Mesendoderm (in vitro differentiated cells): ENCODE results near the gene UTS2R.

Source experiments
- DNase-seq: peaks from one replicate; pipeline ENCODE4 v3.0.0; 2013
- H2AK5ac ChIP-seq: 2 replicates; pipeline ENCODE4 v1.6.1; 2013; ENCODE audit warnings: low read length, inconsistent platforms
- H2BK120ac ChIP-seq: 2 replicates; pipeline ENCODE4 v1.6.1; 2013; ENCODE audit warnings: low read depth, mild to moderate bottlenecking, low read length, moderate library complexity, mixed read lengths
- H2BK15ac ChIP-seq: replicated peaks from 2 replicates; pipeline ENCODE4 v1.6.1; 2013; ENCODE audit warnings: low read depth, mild to moderate bottlenecking, moderate library complexity
- H2BK5ac ChIP-seq: 2 replicates; pipeline ENCODE4 v1.6.1; 2013; ENCODE audit warnings: low read length, inconsistent platforms
- H3K18ac ChIP-seq: 2 replicates; pipeline ENCODE4 v1.6.1; 2013; ENCODE audit warnings: mild to moderate bottlenecking, low read length, mixed read lengths
- H3K23ac ChIP-seq: one replicate; pipeline ENCODE4 v1.6.1; 2013; ENCODE audit warnings: low read length
- H3K27ac ChIP-seq: 2 replicates; pipeline ENCODE4 v1.5.1; 2013; ENCODE audit warnings: low read depth, mild to moderate bottlenecking, inconsistent platforms, low read length, moderate library complexity
- H3K27me3 ChIP-seq: 2 replicates; pipeline ENCODE4 v1.6.1; 2013; ENCODE audit warnings: low read length, control low read depth, mild to moderate bottlenecking, inconsistent platforms; ENCODE audit not compliant: insufficient read depth, poor library complexity
- H3K36me3 ChIP-seq: 2 replicates; pipeline ENCODE4 v1.6.1; 2013; ENCODE audit warnings: low read length, inconsistent platforms; ENCODE audit not compliant: control insufficient read depth, insufficient read depth
- H3K4ac ChIP-seq: one replicate; pipeline ENCODE4 v1.6.1; 2013; ENCODE audit warnings: low read depth, mild to moderate bottlenecking, low read length, moderate library complexity
- H3K4me1 ChIP-seq: 2 replicates; pipeline ENCODE4 v1.6.1; 2013; ENCODE audit warnings: low read depth, low read length, inconsistent platforms; ENCODE audit not compliant: control insufficient read depth
- H3K4me2 ChIP-seq: 2 replicates; pipeline ENCODE4 v1.6.1; 2013; ENCODE audit warnings: low read length
- H3K4me3 ChIP-seq: 2 replicates; pipeline ENCODE4 v1.5.1; 2013; ENCODE audit warnings: mild to moderate bottlenecking, low read length
- H3K56ac ChIP-seq: one replicate; pipeline ENCODE4 v1.6.1; 2013; ENCODE audit warnings: low read length
- H3K79me1 ChIP-seq: 2 replicates; pipeline ENCODE4 v1.6.1; 2013; ENCODE audit warnings: low read length, inconsistent platforms
- H3K79me2 ChIP-seq: 2 replicates; pipeline ENCODE4 v1.6.1; 2013; ENCODE audit warnings: mild to moderate bottlenecking, low read length; ENCODE audit not compliant: control insufficient read depth, insufficient read depth
- H3K9ac ChIP-seq: 2 replicates; pipeline ENCODE4 v1.6.1; 2013; ENCODE audit warnings: low read length, inconsistent platforms
- H4K5ac ChIP-seq: one replicate; pipeline ENCODE4 v1.6.1; 2013; ENCODE audit warnings: low read length
- H4K8ac ChIP-seq: one replicate; pipeline ENCODE4 v1.6.1; 2013; ENCODE audit warnings: low read depth, mild to moderate bottlenecking, control low read depth, low read length, moderate library complexity
- WGBS: extraction: QIAGEN DNeasy Blood & Tissue Kit; methylation state at CpG from one replicate; pipeline ENCODE4 v1.1.7; 2013; ENCODE audit warnings: low lambda C conversion rate, missing lambda C conversion rate; ENCODE audit not compliant: insufficient coverage; ENCODE audit errors: extremely low coverage; 5-methylcytosine and 5-hydroxymethylcytosine counted together

UTS2R gene

DNA sequence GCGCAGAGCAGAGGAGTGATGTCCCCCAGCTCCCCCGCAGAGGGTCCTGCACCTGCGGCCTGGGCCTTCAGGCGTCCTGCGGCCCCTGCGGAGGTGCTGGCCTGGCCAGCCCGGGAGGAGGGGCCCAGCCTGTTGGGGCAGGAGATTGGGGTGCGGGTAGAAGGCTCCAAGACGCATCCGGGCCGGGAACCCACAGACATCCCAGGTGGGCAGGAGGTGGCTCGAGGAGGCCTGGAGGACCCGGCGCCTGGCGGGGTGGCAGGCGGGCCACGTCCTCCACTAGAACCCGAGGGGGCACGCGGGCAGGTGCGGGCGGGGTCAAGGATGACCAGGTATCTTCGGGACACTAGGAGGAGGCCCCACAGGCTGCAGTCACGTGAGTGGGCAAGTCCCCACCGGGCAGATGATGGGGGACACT lies 37.4 kb upstream of the UTS2R start:
- no peaks in the 10 kb centered on the region for H3K79me1 ChIP-seq
- no peak overlapping the region for H4K8ac ChIP-seq
- no peak for DNase-seq
- H3K23ac ChIP-seq, result no peak overlapping the region
- no peak overlapping the region for H2BK5ac ChIP-seq
- H3K4me2 ChIP-seq, result no peak overlapping the region
- no peak overlapping the region for H3K9ac ChIP-seq
- H3K4ac ChIP-seq, result no peak overlapping the region
- H3K36me3 ChIP-seq, result no peaks in the 10 kb centered on the region
- H2AK5ac ChIP-seq, result no peak overlapping the region
- H3K56ac ChIP-seq, result no peak overlapping the region
- no peaks in the 10 kb centered on the region for H3K4me1 ChIP-seq
- no peaks in the 10 kb centered on the region for H3K79me2 ChIP-seq
- H3K4me3 ChIP-seq, result no peak overlapping the region
- H3K27ac ChIP-seq, result no peak overlapping the region
- no peak overlapping the region for H2BK15ac ChIP-seq
- H3K18ac ChIP-seq, result no peak overlapping the region
- H2BK120ac ChIP-seq, result no peak overlapping the region
- H4K5ac ChIP-seq, result no peak overlapping the region
- H3K27me3 ChIP-seq, result peaks cover 26% of the 10 kb centered on the region
- no CpG with 5 or more reads among the region's 25 CpGs for WGBS

DNA sequence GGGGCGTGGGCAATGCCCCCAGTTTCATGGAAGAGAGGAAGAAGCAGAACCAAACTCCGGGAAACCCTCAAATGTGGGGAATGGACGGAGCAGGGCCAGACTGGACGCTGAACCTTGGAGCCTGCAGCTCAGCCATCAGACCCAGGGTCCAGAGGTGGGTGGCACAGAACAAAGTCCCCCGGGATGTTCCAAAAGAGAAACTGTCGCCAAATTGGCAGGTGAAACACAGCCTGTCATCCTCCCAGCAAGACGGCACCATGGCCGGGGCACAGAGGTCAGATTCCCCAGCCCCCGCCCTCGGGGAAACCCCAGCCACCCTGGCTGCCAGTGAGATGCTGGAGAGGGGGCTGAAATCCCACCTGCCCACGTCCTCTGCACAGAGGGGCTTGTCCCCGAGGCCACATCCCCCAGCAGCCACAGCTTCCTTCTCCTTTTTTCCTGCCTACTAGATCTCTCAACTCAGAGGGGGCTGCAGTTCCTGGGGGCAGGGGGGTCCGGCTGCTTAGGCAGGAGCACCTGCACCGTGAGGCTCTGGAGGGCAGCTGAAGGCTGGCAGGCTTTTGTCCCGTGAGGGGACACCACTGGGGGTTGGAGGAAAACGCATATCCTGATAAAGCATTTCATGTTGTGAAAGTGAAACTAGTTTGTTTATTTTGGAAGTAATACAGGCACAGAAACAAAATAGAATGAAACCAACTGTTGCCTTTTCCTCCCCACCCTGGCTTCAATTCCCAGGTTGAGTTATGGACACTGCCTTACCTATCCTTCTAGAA lies 36.8 kb upstream of the UTS2R start:
- Histone ChIP-seq H3K18ac (no peak overlapping the region), H3K4me1 (no peaks in the 10 kb centered on the region), H4K8ac (no peak overlapping the region), H3K9ac (no peak overlapping the region), H3K36me3 (no peaks in the 10 kb centered on the region), H3K4ac (no peak overlapping the region), H3K79me2 (no peaks in the 10 kb centered on the region), H2AK5ac (no peak overlapping the region), H2BK120ac (no peak overlapping the region), H3K27me3 (peaks cover 26% of the 10 kb centered on the region), H3K27ac (no peak overlapping the region), H3K4me2 (no peak overlapping the region), H3K4me3 (no peak overlapping the region), H3K56ac (no peak overlapping the region), H2BK15ac (no peak overlapping the region), H2BK5ac (no peak overlapping the region), H3K23ac (no peak overlapping the region), H3K79me1 (no peaks in the 10 kb centered on the region), H4K5ac (no peak overlapping the region)
- WGBS, result no CpG with 5 or more reads among the region's 16 CpGs
- no peak for DNase-seq

DNA sequence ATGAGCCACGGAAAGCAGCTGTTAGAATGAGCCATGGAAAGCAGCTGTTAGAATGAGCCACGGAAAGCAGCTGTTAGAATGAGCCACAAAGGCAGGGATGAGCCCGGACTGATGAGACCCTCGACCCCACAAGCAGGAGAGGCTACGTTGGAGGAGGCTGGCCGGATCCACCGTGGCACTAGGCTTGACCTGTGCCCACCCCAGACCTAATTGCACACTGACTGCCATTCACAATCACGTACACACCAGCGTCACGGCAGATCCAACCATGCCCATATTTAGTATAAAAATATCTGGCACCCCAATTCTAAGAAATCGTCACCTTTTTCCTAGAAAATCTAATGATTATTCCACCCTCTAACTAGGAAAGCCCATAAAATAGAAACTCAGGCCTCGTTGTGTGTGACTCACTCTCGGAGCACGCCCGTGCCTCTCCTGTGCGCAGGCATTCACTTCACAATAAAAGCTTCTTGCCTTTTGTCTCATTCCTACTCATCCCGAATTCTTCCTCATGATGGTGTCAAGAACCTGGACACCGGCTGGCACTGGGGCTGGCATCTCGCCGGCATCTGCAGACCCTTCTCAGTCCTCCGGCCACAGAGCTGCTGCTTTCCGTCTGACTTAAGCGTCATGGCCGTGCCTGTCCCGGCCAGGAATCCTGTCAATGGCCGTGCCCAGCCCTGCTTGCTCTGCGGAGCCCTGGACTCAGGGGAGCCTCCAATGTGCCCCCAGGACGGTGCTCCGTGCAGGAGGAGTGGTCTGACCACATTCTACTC lies 32.5 kb upstream of the UTS2R start:
- Histone ChIP-seq H3K4ac (no peak overlapping the region), H3K4me1 (no peaks in the 10 kb centered on the region), H2AK5ac (no peak overlapping the region), H2BK5ac (no peak overlapping the region), H2BK120ac (no peak overlapping the region), H3K27me3 (peaks cover 14% of the 10 kb centered on the region), H3K36me3 (no peaks in the 10 kb centered on the region), H4K8ac (no peak overlapping the region), H3K27ac (no peak overlapping the region), H4K5ac (no peak overlapping the region), H3K4me2 (no peak overlapping the region), H3K9ac (no peak overlapping the region), H3K79me1 (no peaks in the 10 kb centered on the region), H3K56ac (no peak overlapping the region), H3K79me2 (no peaks in the 10 kb centered on the region), H3K4me3 (no peak overlapping the region), H2BK15ac (no peak overlapping the region), H3K18ac (no peak overlapping the region), H3K23ac (no peak overlapping the region)
- WGBS, result no CpG with 5 or more reads among the region's 29 CpGs
- peak; percentile 70 for DNase-seq

DNA sequence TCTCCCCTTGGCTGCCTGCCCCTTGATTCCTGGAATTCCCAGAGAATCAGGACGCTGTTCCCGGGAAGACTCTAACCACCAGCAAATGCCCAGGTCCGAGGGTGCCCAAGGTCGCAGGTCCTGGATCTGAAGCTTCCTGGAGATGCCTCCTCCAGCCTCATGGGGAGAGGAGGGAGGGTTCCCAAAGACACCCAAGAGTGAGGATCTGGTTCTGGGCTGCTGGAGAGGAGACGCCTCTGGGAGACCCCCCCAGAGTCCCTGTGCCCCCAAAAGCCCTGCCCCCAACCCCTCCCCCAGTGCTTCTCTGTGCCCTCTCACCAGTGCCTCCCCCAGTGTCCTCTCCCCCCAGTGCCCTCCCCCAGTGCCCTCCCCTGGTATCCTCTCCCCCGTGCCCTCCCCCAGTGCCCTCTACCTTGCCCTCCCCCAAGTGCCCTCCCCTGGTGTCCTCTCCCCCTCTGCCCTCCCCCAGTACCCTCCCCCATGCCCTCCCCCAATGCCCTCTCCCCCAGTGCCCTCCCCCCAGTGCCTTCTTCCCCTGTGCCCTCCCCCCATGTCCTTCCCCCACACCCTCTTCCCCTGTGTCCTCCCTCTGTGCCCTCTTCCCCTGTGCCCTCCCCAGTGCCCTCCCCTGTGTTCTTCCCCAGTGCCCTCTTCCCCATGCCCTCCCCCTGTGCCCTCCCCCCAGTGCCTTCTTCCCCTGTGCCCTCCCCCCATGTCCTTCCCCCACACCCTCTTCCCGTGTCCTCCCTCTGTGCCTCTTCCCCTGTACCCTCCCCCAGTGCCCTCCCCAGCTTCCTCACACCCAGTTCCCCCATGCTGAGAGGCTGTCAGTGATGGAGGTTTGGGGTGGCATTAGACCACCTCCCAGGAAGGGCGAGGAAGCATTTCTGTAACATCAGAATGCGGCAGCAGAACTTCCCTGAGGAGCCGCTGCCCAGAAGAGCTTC lies 31.7 kb upstream of the UTS2R start:
- Histone ChIP-seq H2BK15ac (no peak overlapping the region), H3K23ac (no peak overlapping the region), H3K27ac (no peak overlapping the region), H3K18ac (no peak overlapping the region), H4K8ac (no peak overlapping the region), H3K9ac (no peak overlapping the region), H3K27me3 (peaks cover 5% of the 10 kb centered on the region), H3K79me2 (no peaks in the 10 kb centered on the region), H2AK5ac (no peak overlapping the region), H3K4ac (no peak overlapping the region), H2BK5ac (no peak overlapping the region), H3K4me1 (no peaks in the 10 kb centered on the region), H3K4me3 (no peak overlapping the region), H4K5ac (no peak overlapping the region), H3K79me1 (no peaks in the 10 kb centered on the region), H3K4me2 (no peak overlapping the region), H3K36me3 (no peaks in the 10 kb centered on the region), H2BK120ac (no peak overlapping the region), H3K56ac (no peak overlapping the region)
- DNase-seq, result no peak
- no CpG with 5 or more reads among the region's 10 CpGs for WGBS

DNA sequence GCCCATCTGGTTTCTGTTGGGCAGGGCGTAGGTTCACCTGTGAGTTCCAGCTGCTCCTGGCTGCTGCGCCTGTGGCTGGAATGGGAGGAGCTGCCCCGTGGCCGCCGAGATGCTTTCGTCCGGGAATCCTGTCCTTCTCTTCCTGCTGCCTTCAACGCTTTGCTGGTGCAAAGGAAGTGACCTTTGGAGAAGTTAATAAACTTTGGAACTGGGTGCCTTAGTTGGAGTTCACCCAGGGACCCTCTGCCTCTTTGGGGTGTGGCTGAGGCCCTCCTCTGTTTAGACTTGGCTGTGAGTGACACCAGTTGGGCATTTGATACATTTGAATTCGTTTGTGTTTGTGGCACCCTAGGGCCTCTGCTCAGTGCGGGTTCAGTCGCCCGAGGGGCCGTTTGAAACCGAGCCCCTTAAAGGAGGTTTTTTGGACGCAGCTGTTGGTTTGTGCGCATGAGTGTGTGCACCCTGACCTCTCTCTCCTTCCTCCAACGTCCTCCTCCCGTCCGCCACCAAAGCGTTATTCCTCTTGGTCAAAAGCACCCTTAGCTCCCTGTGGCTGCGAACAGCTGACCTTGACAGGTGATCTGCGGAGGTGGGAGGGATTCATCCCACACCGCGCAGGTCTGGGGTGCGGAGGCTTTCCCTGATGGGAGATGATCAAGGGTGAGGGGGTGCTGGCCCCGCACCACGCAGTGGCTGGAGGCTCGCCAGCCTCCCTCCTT lies 29.0 kb upstream of the UTS2R start:
- Histone ChIP-seq H4K5ac (no peak overlapping the region), H2BK5ac (no peak overlapping the region), H3K9ac (no peak overlapping the region), H3K4ac (no peak overlapping the region), H3K18ac (no peak overlapping the region), H3K79me2 (no peaks in the 10 kb centered on the region), H3K79me1 (no peaks in the 10 kb centered on the region), H2AK5ac (no peak overlapping the region), H3K4me2 (no peak overlapping the region), H3K27ac (no peak overlapping the region), H3K23ac (no peak overlapping the region), H3K27me3 (no peaks in the 10 kb centered on the region), H3K36me3 (no peaks in the 10 kb centered on the region), H2BK120ac (no peak overlapping the region), H3K4me1 (no peaks in the 10 kb centered on the region), H3K4me3 (no peak overlapping the region), H2BK15ac (no peak overlapping the region), H4K8ac (no peak overlapping the region), H3K56ac (no peak overlapping the region)
- no CpG with 5 or more reads among the region's 28 CpGs for WGBS
- DNase-seq, result no peak
